ENCODE data around the gene RMND1.
"Not testable (repeated sequence)": the region's sequence is repeated elsewhere in the genome, so short reads cannot be mapped to it uniquely, and the experiment has no call there.

Gene RMND1

DNA sequence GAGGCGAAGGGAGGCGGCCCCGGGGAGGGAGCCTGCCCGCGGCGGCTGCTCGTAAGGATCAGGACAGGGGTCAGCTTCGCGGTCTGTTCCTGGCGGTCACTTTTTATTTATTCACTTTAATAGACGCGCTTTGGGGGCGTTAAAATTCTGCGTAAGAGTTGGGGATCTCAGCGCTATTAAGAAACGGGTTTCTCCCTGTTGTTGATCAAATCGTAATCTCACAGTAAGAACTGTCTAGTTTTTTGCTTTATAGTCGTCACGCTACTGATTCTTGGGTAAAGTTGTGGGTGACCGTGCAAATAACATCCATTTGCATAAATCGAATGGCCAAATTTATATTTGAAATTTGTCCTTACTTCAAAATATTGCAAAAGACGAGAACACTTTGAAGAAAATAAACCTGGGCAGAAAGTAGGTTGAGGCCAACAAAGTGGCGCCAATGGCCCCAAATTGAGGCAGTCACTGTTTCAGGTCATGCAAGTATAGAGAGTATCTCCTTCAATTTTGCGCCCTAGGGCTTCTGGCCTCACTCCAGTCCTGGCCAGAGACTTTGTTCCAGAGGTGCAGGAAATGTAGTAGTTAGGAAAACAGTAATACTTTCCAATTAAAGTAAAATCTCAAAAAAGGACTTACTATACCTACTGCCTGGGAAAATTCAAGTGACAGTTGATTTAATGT lies 963 bp upstream of the RMND1 start:
- peak; percentile 16 for DNase-seq (ENCODE audit: low spot score)

- DNase-seq (ENCODE audit: low spot score) = no peak
Measured at GRCh38 chr6:151451417-151451949, 443 bp downstream of the RMND1 start.

- DNase-seq (ENCODE audit: low spot score) = not testable (repeated sequence)
Measured at GRCh38 chr6:151450928-151451327, 998 bp downstream of the RMND1 start.

GRCh38 chr6:151448623-151449022 lies 3.3 kb downstream of the RMND1 start:
- no peak for DNase-seq (ENCODE audit: low spot score)

DNA sequence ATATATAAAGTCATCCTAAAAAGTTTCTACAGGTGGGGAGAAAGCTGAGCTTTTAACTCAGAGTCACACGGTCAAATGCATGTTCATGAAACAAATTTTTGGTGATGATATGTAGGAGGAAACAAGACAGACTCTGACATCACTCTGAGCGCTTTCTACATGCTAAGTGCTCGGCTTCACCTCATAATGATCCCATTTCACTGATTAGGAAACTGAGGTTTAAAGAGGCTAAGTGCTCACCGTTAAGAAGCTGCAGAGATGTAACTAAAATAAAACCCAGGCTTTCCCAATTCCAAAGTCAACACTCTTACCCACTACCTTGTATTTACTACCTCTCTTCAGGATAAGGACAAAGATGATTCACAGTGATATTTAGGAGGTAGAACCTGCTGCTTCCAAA lies 4.7 kb downstream of the RMND1 start:
- DNase-seq (ENCODE audit: low spot score) = no peak

GRCh38 chr6:151445482-151445881 lies 6.4 kb downstream of the RMND1 start:
- DNase-seq (ENCODE audit: low spot score) = no peak

DNA sequence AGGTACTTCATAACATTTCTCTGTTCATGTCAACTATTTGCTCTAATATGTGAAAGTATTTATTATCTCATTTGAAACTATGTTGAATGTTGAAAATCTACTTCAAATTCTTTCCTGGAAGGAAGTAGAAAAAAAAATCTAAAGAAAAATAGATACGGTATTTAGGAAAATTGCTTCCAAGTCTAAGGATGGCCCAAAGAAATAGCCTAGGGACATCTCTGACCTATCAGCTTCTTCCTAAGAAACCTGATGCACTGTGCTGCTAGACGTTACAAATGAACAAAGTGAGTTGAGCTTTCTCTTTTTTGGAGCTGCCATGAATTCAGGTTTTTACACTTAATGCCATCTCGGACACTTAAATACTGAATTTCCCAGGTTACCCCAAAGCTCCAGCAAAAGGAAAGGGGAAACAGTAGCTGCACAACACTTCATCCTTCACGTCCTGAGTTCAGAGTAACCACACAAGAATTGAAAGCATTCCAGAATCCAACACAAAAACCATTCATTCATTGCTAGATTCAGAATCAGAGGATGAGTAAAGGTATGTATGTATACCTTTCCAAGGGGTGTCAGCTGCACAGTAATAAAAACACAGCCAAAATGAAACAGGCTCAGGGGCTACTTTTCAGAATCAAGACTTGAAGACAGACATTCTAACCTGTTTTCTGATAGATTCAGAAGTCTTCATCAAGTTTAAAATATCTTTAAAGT lies 7.9 kb downstream of the RMND1 start:
- no peak for DNase-seq (ENCODE audit: low spot score)

DNA sequence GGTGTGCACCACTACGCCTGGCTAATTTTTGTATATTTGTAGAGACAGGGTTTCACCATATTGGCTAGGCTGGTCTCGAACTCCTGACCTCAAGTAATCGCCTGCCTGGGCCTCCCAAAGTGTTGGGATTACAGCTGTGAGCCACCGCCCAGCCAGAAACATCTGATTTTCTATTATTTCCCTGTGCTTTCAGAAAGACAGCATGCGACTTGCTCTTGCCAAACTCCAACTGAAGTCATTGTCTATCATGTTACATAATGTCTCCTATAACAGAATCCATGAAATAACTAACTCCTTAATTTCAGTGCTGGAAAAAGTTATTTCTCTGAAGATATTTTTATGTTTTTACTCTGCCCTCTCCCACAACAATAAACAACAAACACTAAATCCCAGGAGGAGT lies 8.5 kb downstream of the RMND1 start:
- no peak for DNase-seq (ENCODE audit: low spot score)

DNA sequence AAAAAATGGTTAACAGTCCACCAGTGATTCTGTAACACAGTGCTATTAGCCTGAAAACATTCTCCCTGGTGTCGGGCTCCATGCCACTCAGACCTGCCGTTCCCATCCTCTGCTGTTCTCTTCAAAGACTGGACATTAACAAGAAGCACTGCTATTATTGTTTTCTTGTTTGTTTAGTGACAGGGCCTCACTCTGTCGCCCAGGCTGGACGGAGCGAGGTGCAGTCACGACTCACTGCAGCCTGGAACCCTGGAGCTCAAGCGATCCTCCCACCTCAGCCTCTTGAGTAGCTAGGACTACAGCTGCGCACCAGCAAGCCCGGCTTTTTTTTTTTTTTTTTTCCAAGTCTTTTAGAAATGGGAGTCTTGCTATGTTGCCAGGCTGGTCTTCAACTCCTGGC lies 9.6 kb downstream of the RMND1 start:
- DNase-seq (ENCODE audit: low spot score) = no peak

DNA sequence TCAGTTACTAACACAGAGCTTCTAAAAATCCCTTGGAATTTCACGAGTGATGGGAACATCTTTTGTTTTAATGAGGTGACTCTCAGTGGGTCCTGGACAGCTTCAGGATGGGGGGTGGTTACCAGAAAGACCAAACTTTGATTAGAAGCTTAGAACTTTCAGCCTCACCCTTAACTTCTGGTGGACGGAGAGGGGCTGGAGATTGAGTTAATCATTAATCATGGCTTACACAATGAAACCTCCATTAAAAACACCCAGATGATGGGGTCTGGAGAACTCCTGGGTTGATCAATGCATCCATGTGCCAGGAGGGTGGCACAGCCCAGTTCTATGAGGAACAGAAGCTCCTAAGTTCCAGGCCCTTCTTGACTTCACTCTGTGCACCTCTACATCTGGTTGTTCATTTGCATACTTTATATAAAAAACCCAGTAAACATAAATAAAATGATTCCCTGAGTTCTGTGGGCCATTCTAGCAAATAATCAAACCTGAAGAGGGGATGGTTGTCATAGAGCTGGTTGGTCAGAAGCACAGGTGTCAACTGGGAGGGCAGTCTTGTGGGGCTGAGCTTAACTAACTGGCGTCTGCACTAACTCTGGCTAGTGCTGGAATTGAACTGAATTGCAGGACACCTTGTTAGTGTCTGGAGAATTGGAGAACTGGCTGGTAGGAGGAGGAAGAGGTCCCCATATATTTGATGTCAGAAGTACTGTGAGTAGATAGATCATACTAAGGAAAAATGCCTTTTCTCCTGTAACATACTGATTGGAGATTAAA lies 10.3 kb downstream of the RMND1 start:
- no peak for DNase-seq (ENCODE audit: low spot score)

DNA sequence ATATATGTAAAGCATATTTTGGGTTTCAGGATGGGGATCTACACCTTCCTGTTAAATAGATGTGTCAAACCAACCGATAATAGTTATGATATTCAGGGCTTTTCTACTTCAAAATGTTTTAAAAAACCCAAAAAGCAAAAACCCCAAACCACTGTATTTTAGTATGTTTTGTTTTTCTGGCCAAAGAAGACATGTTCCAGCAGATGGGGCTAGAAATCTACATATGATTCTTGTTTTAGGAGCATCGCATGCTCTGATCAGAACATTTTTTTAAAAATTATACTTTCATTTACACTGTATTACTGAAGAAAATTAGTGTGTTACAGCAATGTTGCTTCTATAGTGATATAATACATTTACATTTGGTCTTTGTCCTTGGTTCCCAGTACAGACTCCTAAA lies 11.0 kb downstream of the RMND1 start:
- DNase-seq (ENCODE audit: low spot score) = peak; percentile 23

DNA sequence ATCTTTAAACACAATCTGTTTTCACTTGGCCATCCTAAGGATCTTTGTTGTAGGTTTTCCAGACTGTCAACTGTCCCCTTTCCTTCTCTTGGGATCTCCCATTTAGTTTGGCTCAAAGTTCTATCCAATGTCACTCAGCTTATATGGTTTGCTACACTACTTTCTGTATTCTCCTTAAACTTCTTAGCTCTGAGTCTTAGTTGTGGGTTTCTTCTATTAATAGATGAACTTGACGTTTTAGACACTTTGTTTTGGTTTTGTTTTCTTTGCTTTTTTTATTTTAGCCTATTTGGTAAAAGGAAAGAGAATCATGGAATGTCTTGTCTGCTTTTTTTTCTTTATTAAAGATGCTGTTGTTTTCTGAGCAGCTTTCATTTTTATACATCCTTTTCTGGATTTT lies 11.4 kb downstream of the RMND1 start:
- DNase-seq (ENCODE audit: low spot score) = no peak

DNA sequence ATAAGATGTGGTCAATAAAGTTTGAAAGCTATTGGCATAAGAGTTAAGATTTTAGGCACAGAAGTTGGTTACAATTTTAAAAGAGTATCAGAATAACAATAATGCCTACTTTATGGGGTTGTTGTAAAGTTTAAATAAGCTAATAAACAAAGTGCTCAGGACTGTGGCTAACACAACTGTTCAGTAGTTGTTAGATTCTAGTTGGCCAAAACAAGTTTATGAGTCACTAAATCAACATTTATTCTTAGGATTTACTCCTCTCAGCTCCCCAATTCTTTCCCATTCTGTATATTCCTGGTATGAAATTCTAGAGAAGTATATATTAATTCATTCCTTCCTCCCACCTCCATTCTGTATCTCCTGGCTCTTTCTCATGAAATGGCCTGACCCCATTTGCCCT lies 14.5 kb downstream of the RMND1 start:
- DNase-seq (ENCODE audit: low spot score) = no peak

DNA sequence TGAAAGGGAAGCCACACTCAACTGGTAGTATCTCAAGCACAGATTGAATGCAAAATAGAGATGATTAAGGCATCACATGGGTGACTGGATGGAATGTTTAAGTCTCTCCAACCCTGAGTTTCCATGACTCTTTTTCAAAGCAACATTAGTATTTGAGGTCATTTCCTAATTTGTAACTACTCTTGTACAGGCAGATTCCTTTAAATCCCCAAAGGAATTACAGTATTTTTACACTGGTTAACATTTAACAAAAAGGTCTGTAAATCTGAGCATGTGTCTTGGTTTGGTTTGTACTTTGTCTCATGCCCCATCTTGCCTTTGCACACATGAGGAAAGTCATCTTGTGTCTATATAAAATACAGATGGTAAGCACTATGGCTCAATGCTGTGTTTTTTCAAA lies 15.1 kb downstream of the RMND1 start:
- no peak for DNase-seq (ENCODE audit: low spot score)

DNA sequence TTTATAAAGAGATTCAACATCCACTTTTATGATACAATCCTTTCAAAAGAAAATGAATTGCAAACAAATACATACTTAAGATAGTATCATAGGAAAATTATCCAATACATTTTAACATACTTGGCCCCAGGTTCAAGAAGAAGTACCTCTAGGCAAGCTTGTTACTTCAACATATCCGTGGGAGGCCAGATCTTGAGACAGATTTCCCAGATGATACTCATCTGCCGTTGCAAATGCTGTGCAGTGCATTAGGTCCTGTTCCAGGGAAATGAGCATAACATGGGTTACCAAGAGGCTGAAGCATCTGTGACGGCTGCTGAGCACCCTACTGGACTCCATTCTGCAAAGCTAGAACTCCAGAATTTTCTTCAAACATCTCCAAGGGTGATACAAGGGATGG lies 15.6 kb downstream of the RMND1 start:
- no peak for DNase-seq (ENCODE audit: low spot score)

DNA sequence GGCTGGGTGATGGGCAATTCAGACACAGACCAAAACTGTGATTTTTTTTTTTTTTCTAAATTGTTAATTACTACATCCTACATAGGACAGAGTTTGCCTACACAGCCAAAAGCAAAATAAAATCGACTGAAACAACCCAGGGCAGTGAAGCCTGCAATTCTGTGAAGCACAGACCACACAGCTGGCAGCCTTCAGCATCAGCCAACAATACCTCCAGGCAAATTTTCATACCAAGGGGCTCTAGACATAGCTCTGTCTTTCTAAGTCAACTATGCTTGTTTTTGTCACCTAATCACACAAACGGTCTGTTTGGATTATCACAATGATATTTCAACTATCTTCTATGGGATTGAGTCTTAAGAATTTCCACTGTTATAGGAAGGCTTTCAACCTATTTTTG lies 17.6 kb downstream of the RMND1 start:
- DNase-seq (ENCODE audit: low spot score) = no peak

- no peak for DNase-seq (ENCODE audit: low spot score)
Measured at GRCh38 chr6:151432651-151433050, 19.3 kb downstream of the RMND1 start.

GRCh38 chr6:151431337-151431736 lies 20.6 kb downstream of the RMND1 start:
- no peak for DNase-seq (ENCODE audit: low spot score)

- DNase-seq (ENCODE audit: low spot score) = no peak
Measured at GRCh38 chr6:151430886-151431285, 21.0 kb downstream of the RMND1 start.

DNA sequence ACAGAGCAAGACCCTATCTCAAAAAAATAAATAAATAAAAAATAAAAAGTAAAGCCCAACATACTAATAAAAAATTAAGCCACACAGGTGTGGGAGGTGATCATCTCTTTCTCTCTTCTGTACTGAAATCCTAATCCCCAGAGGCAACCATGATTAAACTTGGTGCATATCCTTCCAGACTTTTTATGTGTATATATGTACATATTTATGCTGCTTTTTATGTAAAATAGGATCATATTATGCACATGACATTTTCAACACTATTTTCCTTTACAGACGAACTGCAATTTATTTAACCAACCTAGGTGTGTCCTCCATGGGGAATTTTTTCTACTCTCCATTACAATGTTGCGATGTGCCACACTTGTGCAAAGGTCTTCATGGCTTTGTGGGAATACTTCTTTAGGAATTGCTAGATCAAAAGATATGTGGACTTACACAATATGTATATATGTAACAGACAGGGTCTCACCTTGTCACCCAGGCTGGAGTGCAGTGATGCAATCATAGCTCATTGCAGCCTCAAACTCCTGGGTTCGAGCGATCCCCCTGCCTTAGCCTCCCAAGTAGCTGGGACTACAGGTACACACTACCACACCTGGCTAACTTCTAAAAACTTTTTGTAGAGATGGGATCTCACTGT lies 23.7 kb downstream of the RMND1 start:
- no peak for DNase-seq (ENCODE audit: low spot score)

- no peak for DNase-seq (ENCODE audit: low spot score)
Measured at GRCh38 chr6:151425561-151425960, 26.4 kb downstream of the RMND1 start.

- DNase-seq (ENCODE audit: low spot score) = no peak
Measured at GRCh38 chr6:151422981-151423380, 28.9 kb downstream of the RMND1 start.
